H1 (cell line): ENCODE data around the gene PRKN. TPM values are rescaled to one million over a fixed set of nuclear protein-coding genes. Genes with fewer than 3 reads are reported as not detected.

ENCODE experiments used
- CBX5 ChIP-seq: fragments of 300-800, 300-1000 bp; sonication (generic); IDR thresholded peaks from 2 replicates; pipeline ENCODE4 v1.7.1; 2016; ENCODE audit warnings: antibody characterized with exemption, low read length, low read depth
- CHD1 ChIP-seq: IDR thresholded peaks from 2 replicates; pipeline ENCODE4 v1.6.1; 2012; ENCODE audit warnings: low read depth, low read length, improper control_type of control experiment
- HDAC2 ChIP-seq, 2 experiments: fragments of 300-600 bp in 1 of 2; sonication (generic) in 1 of 2; IDR thresholded peaks; 2 replicates each; pipeline ENCODE4 v1.6.1; 2011 to 2012; ENCODE audit warnings: low read depth in 2 of 2, low read length in 2 of 2, mild to moderate bottlenecking in 2 of 2, moderate library complexity in 2 of 2, borderline replicate concordance in 1 of 2, inconsistent platforms in 1 of 2
- JUN ChIP-seq: IDR thresholded peaks from 2 replicates; pipeline ENCODE4 v1.6.1; 2011; ENCODE audit warnings: low read depth, mild to moderate bottlenecking, improper control_type of control experiment, low read length
- MAFK ChIP-seq: IDR thresholded peaks from 2 replicates; pipeline ENCODE4 v1.6.1; 2012; ENCODE audit warnings: low read depth, mild to moderate bottlenecking, improper control_type of control experiment, low read length
- POLR2A ChIP-seq, 2 experiments: IDR thresholded peaks; 1 replicate in 1 of 2; 2 replicates in 1 of 2; pipeline ENCODE4 v1.6.1; 2011; ENCODE audit warnings: low read depth in 2 of 2, low read length in 2 of 2, mild to moderate bottlenecking in 2 of 2; ENCODE audit errors: control extremely low read depth in 1 of 2
- SP2 ChIP-seq: IDR thresholded peaks from 2 replicates; pipeline ENCODE4 v1.6.1; 2012; ENCODE audit warnings: mild to moderate bottlenecking, low read length, inconsistent platforms
- TAF7 ChIP-seq: optimal IDR thresholded peaks from 2 replicates; pipeline ENCODE3; 2011; ENCODE audit warnings: low read depth, mild to moderate bottlenecking, inconsistent platforms, low read length, moderate library complexity, borderline replicate concordance
- polyA plus RNA-seq, 7 experiments: library from polyadenylated mRNA; depleted of rRNA in 3 of 7; stranded (reverse) in 5 of 7; unstranded in 2 of 7; fragments of >200 nt in 5 of 7; fragments of 200-250 nt in 2 of 7; gene quantifications; 1 replicate in 5 of 7; 2 replicates in 1 of 7; 4 replicates in 1 of 7; pipeline versions ENCODE4 v1.2.1 to v1.2.3, GENCODE V29; 2011 to 2013; ENCODE audit warnings: missing spikeins in 2 of 7, mixed read lengths in 2 of 7
- total RNA-seq: library from RNA; stranded (reverse); fragmentation: NEBNext Ultra II Directional; extraction: Animal tissue kit (Norgen Biotek cat#: 25700); gene quantifications from 2 replicates; pipeline ENCODE4 v1.2.1, GENCODE V29; 2021
- TF ChIP-seq, protein P1 (sequence below): fragments of 300-600 bp; sonication (generic); IDR thresholded peaks from 2 replicates; pipeline ENCODE4 v1.7.1; 2012; ENCODE audit warnings: low read length, moderate library complexity, mild to moderate bottlenecking, inconsistent platforms; ENCODE audit not compliant: insufficient replicate concordance

Gene PRKN
- total and polyA plus RNA-seq, 2 of the 8 experiments (the other 6 are each of a cell fraction or from before 2014, with no cell fraction given): 0.13 to 0.29 TPM

DNA sequence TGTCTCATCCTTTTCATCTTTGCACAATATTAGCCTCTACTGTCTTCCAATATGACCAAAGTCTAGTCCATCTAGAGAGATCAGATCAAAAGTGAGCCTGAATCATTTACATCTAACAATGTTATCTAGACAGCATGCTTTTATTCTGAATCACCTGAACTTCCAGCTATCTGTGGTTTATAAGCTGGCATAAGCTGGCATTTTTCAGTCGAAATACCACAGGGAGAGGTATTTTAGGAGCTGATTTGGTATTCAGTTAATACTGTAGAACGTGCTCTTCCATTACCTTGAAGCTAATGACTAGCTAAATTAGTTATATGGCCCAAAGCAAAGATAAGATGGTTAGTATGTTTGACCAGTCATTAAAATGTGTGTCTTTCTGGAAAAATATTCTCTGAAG, 1265.4 kb downstream of the PRKN start (continued):
- TF ChIP-seq, protein P1, sequence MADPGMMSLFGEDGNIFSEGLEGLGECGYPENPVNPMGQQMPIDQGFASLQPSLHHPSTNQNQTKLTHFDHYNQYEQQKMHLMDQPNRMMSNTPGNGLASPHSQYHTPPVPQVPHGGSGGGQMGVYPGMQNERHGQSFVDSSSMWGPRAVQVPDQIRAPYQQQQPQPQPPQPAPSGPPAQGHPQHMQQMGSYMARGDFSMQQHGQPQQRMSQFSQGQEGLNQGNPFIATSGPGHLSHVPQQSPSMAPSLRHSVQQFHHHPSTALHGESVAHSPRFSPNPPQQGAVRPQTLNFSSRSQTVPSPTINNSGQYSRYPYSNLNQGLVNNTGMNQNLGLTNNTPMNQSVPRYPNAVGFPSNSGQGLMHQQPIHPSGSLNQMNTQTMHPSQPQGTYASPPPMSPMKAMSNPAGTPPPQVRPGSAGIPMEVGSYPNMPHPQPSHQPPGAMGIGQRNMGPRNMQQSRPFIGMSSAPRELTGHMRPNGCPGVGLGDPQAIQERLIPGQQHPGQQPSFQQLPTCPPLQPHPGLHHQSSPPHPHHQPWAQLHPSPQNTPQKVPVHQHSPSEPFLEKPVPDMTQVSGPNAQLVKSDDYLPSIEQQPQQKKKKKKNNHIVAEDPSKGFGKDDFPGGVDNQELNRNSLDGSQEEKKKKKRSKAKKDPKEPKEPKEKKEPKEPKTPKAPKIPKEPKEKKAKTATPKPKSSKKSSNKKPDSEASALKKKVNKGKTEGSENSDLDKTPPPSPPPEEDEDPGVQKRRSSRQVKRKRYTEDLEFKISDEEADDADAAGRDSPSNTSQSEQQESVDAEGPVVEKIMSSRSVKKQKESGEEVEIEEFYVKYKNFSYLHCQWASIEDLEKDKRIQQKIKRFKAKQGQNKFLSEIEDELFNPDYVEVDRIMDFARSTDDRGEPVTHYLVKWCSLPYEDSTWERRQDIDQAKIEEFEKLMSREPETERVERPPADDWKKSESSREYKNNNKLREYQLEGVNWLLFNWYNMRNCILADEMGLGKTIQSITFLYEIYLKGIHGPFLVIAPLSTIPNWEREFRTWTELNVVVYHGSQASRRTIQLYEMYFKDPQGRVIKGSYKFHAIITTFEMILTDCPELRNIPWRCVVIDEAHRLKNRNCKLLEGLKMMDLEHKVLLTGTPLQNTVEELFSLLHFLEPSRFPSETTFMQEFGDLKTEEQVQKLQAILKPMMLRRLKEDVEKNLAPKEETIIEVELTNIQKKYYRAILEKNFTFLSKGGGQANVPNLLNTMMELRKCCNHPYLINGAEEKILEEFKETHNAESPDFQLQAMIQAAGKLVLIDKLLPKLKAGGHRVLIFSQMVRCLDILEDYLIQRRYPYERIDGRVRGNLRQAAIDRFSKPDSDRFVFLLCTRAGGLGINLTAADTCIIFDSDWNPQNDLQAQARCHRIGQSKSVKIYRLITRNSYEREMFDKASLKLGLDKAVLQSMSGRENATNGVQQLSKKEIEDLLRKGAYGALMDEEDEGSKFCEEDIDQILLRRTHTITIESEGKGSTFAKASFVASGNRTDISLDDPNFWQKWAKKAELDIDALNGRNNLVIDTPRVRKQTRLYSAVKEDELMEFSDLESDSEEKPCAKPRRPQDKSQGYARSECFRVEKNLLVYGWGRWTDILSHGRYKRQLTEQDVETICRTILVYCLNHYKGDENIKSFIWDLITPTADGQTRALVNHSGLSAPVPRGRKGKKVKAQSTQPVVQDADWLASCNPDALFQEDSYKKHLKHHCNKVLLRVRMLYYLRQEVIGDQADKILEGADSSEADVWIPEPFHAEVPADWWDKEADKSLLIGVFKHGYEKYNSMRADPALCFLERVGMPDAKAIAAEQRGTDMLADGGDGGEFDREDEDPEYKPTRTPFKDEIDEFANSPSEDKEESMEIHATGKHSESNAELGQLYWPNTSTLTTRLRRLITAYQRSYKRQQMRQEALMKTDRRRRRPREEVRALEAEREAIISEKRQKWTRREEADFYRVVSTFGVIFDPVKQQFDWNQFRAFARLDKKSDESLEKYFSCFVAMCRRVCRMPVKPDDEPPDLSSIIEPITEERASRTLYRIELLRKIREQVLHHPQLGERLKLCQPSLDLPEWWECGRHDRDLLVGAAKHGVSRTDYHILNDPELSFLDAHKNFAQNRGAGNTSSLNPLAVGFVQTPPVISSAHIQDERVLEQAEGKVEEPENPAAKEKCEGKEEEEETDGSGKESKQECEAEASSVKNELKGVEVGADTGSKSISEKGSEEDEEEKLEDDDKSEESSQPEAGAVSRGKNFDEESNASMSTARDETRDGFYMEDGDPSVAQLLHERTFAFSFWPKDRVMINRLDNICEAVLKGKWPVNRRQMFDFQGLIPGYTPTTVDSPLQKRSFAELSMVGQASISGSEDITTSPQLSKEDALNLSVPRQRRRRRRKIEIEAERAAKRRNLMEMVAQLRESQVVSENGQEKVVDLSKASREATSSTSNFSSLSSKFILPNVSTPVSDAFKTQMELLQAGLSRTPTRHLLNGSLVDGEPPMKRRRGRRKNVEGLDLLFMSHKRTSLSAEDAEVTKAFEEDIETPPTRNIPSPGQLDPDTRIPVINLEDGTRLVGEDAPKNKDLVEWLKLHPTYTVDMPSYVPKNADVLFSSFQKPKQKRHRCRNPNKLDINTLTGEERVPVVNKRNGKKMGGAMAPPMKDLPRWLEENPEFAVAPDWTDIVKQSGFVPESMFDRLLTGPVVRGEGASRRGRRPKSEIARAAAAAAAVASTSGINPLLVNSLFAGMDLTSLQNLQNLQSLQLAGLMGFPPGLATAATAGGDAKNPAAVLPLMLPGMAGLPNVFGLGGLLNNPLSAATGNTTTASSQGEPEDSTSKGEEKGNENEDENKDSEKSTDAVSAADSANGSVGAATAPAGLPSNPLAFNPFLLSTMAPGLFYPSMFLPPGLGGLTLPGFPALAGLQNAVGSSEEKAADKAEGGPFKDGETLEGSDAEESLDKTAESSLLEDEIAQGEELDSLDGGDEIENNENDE: no peak
- TF ChIP-seq JUN (no peak), SP2 (no peak), TAF7 (no peak), CBX5 (no peak), POLR2A (IDR thresholded peaks at IDR 0.05; ENCODE audit: control extremely low read depth in 1 of 2, low read depth in 2 of 2, low read length in 2 of 2) (no peak), MAFK (no peak), HDAC2 (IDR thresholded peaks at IDR 0.05; ENCODE audit: borderline replicate concordance in 1 of 2, low read depth in 2 of 2, low read length in 2 of 2) (no peak), CHD1 (no peak)
- TF ChIP-seq, all 59 proteins: peak for 0
